CD14-positive monocyte (primary cell): ENCODE measurements around the gene ZNF804B. TPM values are rescaled to one million over a fixed set of nuclear protein-coding genes. Genes with fewer than 3 reads are reported as not detected.

ENCODE experiments used
- DNase-seq, 3 donors: peaks; one replicate each; pipeline ENCODE4 v3.0.0-alpha.2; 2011 to 2022
- H2AFZ ChIP-seq: 2 replicates; pipeline ENCODE4 v1.6.0; 2012; ENCODE audit warnings: mild to moderate bottlenecking, low read depth, low read length, inconsistent platforms; ENCODE audit not compliant: insufficient read depth, poor library complexity, severe bottlenecking
- H3K27ac ChIP-seq, 2 donors: 1 replicate in 1 of 2; 2 replicates in 1 of 2; pipeline ENCODE4 v1.5.1; 2012 to 2013; ENCODE audit warnings: low read length in 2 of 2, control low read depth in 1 of 2, inconsistent platforms in 1 of 2, low read depth in 1 of 2, mild to moderate bottlenecking in 1 of 2
- H3K27me3 ChIP-seq, 2 donors: one replicate each; pipeline versions ENCODE4 v1.6.0 to v1.6.1; 2011 to 2013; ENCODE audit warnings: low read length in 2 of 2; ENCODE audit not compliant: control insufficient read depth in 2 of 2, insufficient read depth in 2 of 2
- H3K36me3 ChIP-seq, 2 donors: replicated peaks in 1 of 2; 1 replicate in 1 of 2; 2 replicates in 1 of 2; pipeline versions ENCODE4 v1.5.1 to v1.6.1; 2012 to 2013; ENCODE audit warnings: low read length in 2 of 2, control low read depth in 1 of 2, inconsistent platforms in 1 of 2, mild to moderate bottlenecking in 1 of 2; ENCODE audit not compliant: insufficient read depth in 2 of 2, control insufficient read depth in 1 of 2
- H3K4me1 ChIP-seq, 2 donors: 1 replicate in 1 of 2; 2 replicates in 1 of 2; pipeline versions ENCODE4 v1.5.1 to v1.6.1; 2012 to 2013; ENCODE audit warnings: low read length in 2 of 2, control low read depth in 1 of 2, inconsistent platforms in 1 of 2, mild to moderate bottlenecking in 1 of 2, moderate library complexity in 1 of 2; ENCODE audit not compliant: insufficient read depth in 2 of 2, control insufficient read depth in 1 of 2
- H3K4me2 ChIP-seq: replicated peaks from 2 replicates; pipeline ENCODE3; 2012; ENCODE audit warnings: low read length, moderate library complexity, mild to moderate bottlenecking; ENCODE audit not compliant: poor library complexity, severe bottlenecking; ENCODE audit errors: extremely low read depth
- H3K4me3 ChIP-seq, 3 experiments: fragments of 200-600 bp in 1 of 3; sonication (generic) in 1 of 3; replicated peaks in 1 of 3; 1 replicate in 2 of 3; 2 replicates in 1 of 3; pipeline ENCODE4 v1.5.1; 2011 to 2013; ENCODE audit warnings: low read length in 3 of 3, mild to moderate bottlenecking in 3 of 3, control low read depth in 2 of 3, low read depth in 2 of 3, inconsistent platforms in 1 of 3, moderate library complexity in 1 of 3
- H3K79me2 ChIP-seq: 2 replicates; pipeline ENCODE4 v1.6.0; 2012; ENCODE audit warnings: mild to moderate bottlenecking, control low read depth, inconsistent platforms, low read length, moderate library complexity; ENCODE audit not compliant: insufficient read depth
- H3K9ac ChIP-seq: 2 replicates; pipeline ENCODE4 v1.6.0; 2017; ENCODE audit warnings: low read length, mild to moderate bottlenecking; ENCODE audit not compliant: insufficient read depth, poor library complexity, severe bottlenecking
- H3K9me3 ChIP-seq, 2 donors: replicated peaks in 1 of 2; 1 replicate in 1 of 2; 2 replicates in 1 of 2; pipeline versions ENCODE4 v1.5.1 to v1.6.1; 2012 to 2013; ENCODE audit warnings: low read length in 2 of 2, control low read depth in 1 of 2; ENCODE audit not compliant: control insufficient read depth in 1 of 2, insufficient read depth in 1 of 2
- H4K20me1 ChIP-seq: 2 replicates; pipeline ENCODE4 v1.6.0; 2012; ENCODE audit warnings: mild to moderate bottlenecking, low read length, control low read depth, moderate library complexity; ENCODE audit not compliant: insufficient read depth
- H3K27ac Mint-ChIP-seq, 7 donors: one replicate each; pipeline ENCODE4 v1.8.0; 2020; ENCODE audit warnings: mild to moderate bottlenecking in 7 of 7, mixed read lengths in 7 of 7, moderate library complexity in 6 of 7, inconsistent platforms in 2 of 7
- H3K27me3 Mint-ChIP-seq, 3 donors: one replicate each; pipeline ENCODE4 v1.8.0; 2021 to 2022; ENCODE audit warnings: low read depth in 3 of 3, mild to moderate bottlenecking in 3 of 3, mixed read lengths in 3 of 3, moderate library complexity in 3 of 3, inconsistent platforms in 1 of 3
- H3K36me3 Mint-ChIP-seq, 2 donors: one replicate each; pipeline ENCODE4 v1.8.0; 2020; ENCODE audit warnings: mixed read lengths in 2 of 2, inconsistent platforms in 1 of 2, mild to moderate bottlenecking in 1 of 2
- H3K4me1 Mint-ChIP-seq: one replicate; pipeline ENCODE4 v1.8.0; 2020; ENCODE audit warnings: mild to moderate bottlenecking, mixed read lengths
- H3K4me3 Mint-ChIP-seq, 2 donors: one replicate each; pipeline ENCODE4 v1.8.0; 2020; ENCODE audit warnings: mild to moderate bottlenecking in 2 of 2, mixed read lengths in 2 of 2, moderate library complexity in 1 of 2
- H3K9me3 Mint-ChIP-seq, 7 donors: one replicate each; pipeline ENCODE4 v1.8.0; 2020 to 2022; ENCODE audit warnings: mixed read lengths in 7 of 7, mild to moderate bottlenecking in 6 of 7, moderate library complexity in 6 of 7, inconsistent platforms in 2 of 7
- CTCF ChIP-seq: fragments of 200-600 bp; IDR thresholded peaks from one replicate; pipeline ENCODE4 v1.8.0; 2022; ENCODE audit warnings: antibody characterized with exemption, mild to moderate bottlenecking
- WGBS: methylation state at CpG from one replicate; pipeline ENCODE4 v1.1.5; 2013; ENCODE audit warnings: missing lambda C conversion rate; ENCODE audit not compliant: insufficient coverage; 5-methylcytosine and 5-hydroxymethylcytosine counted together
- intact Hi-C, 2 donors: fragments of 100-400 bp; cut with micrococcal nuclease; formaldehyde crosslinking; loops; one replicate each; pipeline versions ENCODE4 v1.15.0 to v1.15.1; 2023
- polyA plus RNA-seq, 3 donors: library from polyadenylated mRNA; depleted of rRNA in 1 of 3; unstranded in 2 of 3; stranded (reverse) in 1 of 3; fragments of 300-500 nt in 2 of 3; fragments of >200 nt in 1 of 3; fragmentation: Illumina TruSeq in 2 of 3; gene quantifications; 1 replicate in 2 of 3; 2 replicates in 1 of 3; pipeline ENCODE4 v1.2.3, GENCODE V29; 2012 to 2021

The ZNF804B gene
- polyA plus RNA-seq, 3 donors: not detected

GRCh38 chr7:88818552-88818951 is 59.1 kb downstream of the ZNF804B start:
- no peaks in the 10 kb centered on the region for H3K36me3 Mint-ChIP-seq
- Histone ChIP-seq H4K20me1 (no peaks in the 10 kb centered on the region), H3K4me2 (no peak overlapping the region), H3K27ac (no peak overlapping the region), H3K9ac (no peak overlapping the region), H3K4me3 (no peak overlapping the region), H3K4me1 (no peaks in the 10 kb centered on the region), H3K9me3 (peaks cover 0 to 4% of the 10 kb centered on the region in 2 donors), H2AFZ (no peak overlapping the region), H3K36me3 (no peaks in the 10 kb centered on the region), H3K79me2 (no peaks in the 10 kb centered on the region), H3K27me3 (no peaks in the 10 kb centered on the region)
- H3K27me3 Mint-ChIP-seq: peaks cover 0 to 2% (median 0%) of the 10 kb centered on the region in 3 donors
- TF ChIP-seq CTCF: no peak
- no peaks in the 10 kb centered on the region for H3K4me1 Mint-ChIP-seq
- peaks cover 2 to 13% (median 4%) of the 10 kb centered on the region in 7 donors for H3K9me3 Mint-ChIP-seq
- no peak overlapping the region for H3K4me3 Mint-ChIP-seq
- H3K27ac Mint-ChIP-seq: no peak overlapping the region
- intact Hi-C loops: no loop called here
- no peak for DNase-seq

GRCh38 chr7:88826222-88826621 is 66.7 kb downstream of the ZNF804B start:
- Histone ChIP-seq H3K4me2 (no peak overlapping the region), H3K9me3 (no peaks in the 10 kb centered on the region), H4K20me1 (no peaks in the 10 kb centered on the region), H3K4me3 (no peak overlapping the region), H3K27me3 (no peaks in the 10 kb centered on the region), H3K36me3 (no peaks in the 10 kb centered on the region), H3K9ac (no peak overlapping the region), H3K79me2 (no peaks in the 10 kb centered on the region), H3K27ac (no peak overlapping the region), H2AFZ (no peak overlapping the region), H3K4me1 (no peaks in the 10 kb centered on the region)
- Mint-ChIP-seq H3K36me3 (no peaks in the 10 kb centered on the region), H3K4me3 (no peak overlapping the region), H3K9me3 (peaks cover 2 to 10% (median 5%) of the 10 kb centered on the region in 7 donors), H3K27me3 (peaks cover 0 to 2% (median 0%) of the 10 kb centered on the region in 3 donors), H3K4me1 (no peaks in the 10 kb centered on the region), H3K27ac (no peak overlapping the region)
- intact Hi-C loops: no loop called here
- WGBS: no CpG with 5 or more reads among the region's 3 CpGs
- no peak for DNase-seq
- no peak for TF ChIP-seq CTCF
